IMR-90 (cell line): Measurements from ENCODE around the gene LGMN. TPM values are rescaled to one million over a fixed set of nuclear protein-coding genes. Genes with fewer than 3 reads are reported as not detected.

ENCODE experiments used
- ATAC-seq: fragments of 200-7000 bp; cut with Tn5 transposase; 2 replicates; pipeline ENCODE4 v1.9.1; 2020; ENCODE audit warnings: low read depth, mild to moderate bottlenecking, moderate library complexity
- BruUV-seq: library from RNA; stranded (reverse); fragments of 400-500 nt; replicated peaks from 2 replicates; lab custom pipeline; 2021; lab: Mats Ljungman, UMichigan
- CTCF ChIA-PET: fragments of 300-600 bp; formaldehyde crosslinking; extraction: SDS; loops from one replicate; lab custom pipeline; 2021; ENCODE audit warnings: antibody characterized with exemption; lab: Yijun Ruan, JAX
- POLR2A ChIA-PET: fragments of 300-600 bp; sonication (Branson Sonifier 250); formaldehyde crosslinking; loops from one replicate; lab custom pipeline; 2022; ENCODE audit warnings: antibody characterized with exemption; ENCODE audit not compliant: unreplicated experiment; lab: Charles Lee
- DNase-seq: peaks from one replicate; pipeline ENCODE4 v3.0.0; 2013
- H2AFZ ChIP-seq: replicated peaks from 2 replicates; pipeline ENCODE3; 2013; ENCODE audit warnings: low read length, mild to moderate bottlenecking; ENCODE audit not compliant: poor library complexity
- H2AK5ac ChIP-seq: 2 replicates; pipeline ENCODE4 v1.6.1; 2013; ENCODE audit warnings: low read depth, low read length, inconsistent platforms
- H2AK9ac ChIP-seq: replicated peaks from 2 replicates; pipeline ENCODE3; 2013; ENCODE audit warnings: mild to moderate bottlenecking, low read depth, low read length, moderate library complexity; ENCODE audit not compliant: poor library complexity
- H2BK120ac ChIP-seq: 2 replicates; pipeline ENCODE4 v1.6.1; 2013; ENCODE audit warnings: low read depth, low read length, inconsistent platforms
- H2BK15ac ChIP-seq: 3 replicates; pipeline ENCODE4 v1.6.1; 2013; ENCODE audit warnings: low read depth, low read length, inconsistent platforms
- H2BK20ac ChIP-seq: 2 replicates; pipeline ENCODE4 v1.6.1; 2013; ENCODE audit warnings: low read depth, mild to moderate bottlenecking, inconsistent platforms, low read length, moderate library complexity
- H2BK5ac ChIP-seq: 2 replicates; pipeline ENCODE4 v1.6.1; 2013; ENCODE audit warnings: mild to moderate bottlenecking, low read depth, low read length, inconsistent platforms; ENCODE audit not compliant: poor library complexity, severe bottlenecking
- H3K14ac ChIP-seq: replicated peaks from 2 replicates; pipeline ENCODE4 v1.6.1; 2013; ENCODE audit warnings: low read depth, low read length, inconsistent platforms
- H3K18ac ChIP-seq: 2 replicates; pipeline ENCODE4 v1.6.1; 2013; ENCODE audit warnings: low read depth, low read length, control low read depth
- H3K23ac ChIP-seq: 2 replicates; pipeline ENCODE4 v1.6.1; 2013; ENCODE audit warnings: low read depth, low read length, inconsistent platforms
- H3K27ac ChIP-seq: 2 replicates; pipeline ENCODE4 v1.5.1; 2013; ENCODE audit warnings: mild to moderate bottlenecking, control low read depth, low read length; ENCODE audit not compliant: insufficient read depth
- H3K27me3 ChIP-seq: 2 replicates; pipeline ENCODE4 v1.6.1; 2013; ENCODE audit warnings: low read length; ENCODE audit not compliant: control insufficient read depth, insufficient read depth
- H3K36me3 ChIP-seq: 2 replicates; pipeline ENCODE4 v1.6.1; 2013; ENCODE audit warnings: low read length, mixed read lengths; ENCODE audit not compliant: control insufficient read depth, insufficient read depth
- H3K4ac ChIP-seq: 2 replicates; pipeline ENCODE4 v1.6.1; 2013; ENCODE audit warnings: low read depth, low read length, inconsistent platforms
- H3K4me1 ChIP-seq: 2 replicates; pipeline ENCODE4 v1.6.1; 2013; ENCODE audit warnings: low read length, mixed read lengths; ENCODE audit not compliant: control insufficient read depth, insufficient read depth
- H3K4me2 ChIP-seq: 2 replicates; pipeline ENCODE4 v1.6.1; 2013; ENCODE audit warnings: low read depth, mild to moderate bottlenecking, control low read depth, low read length, moderate library complexity
- H3K4me3 ChIP-seq: 2 replicates; pipeline ENCODE4 v1.5.1; 2013; ENCODE audit warnings: low read depth, mild to moderate bottlenecking, control low read depth, low read length, moderate library complexity; ENCODE audit not compliant: insufficient read depth
- H3K56ac ChIP-seq: 2 replicates; pipeline ENCODE4 v1.6.1; 2013; ENCODE audit warnings: low read length, inconsistent platforms; ENCODE audit not compliant: insufficient read depth; ENCODE audit errors: extremely low read depth
- H3K79me1 ChIP-seq, 2 experiments: 2 replicates each; pipeline ENCODE4 v1.6.1; 2013; ENCODE audit warnings: low read length in 2 of 2, inconsistent platforms in 1 of 2, low read depth in 1 of 2
- H3K9ac ChIP-seq: 2 replicates; pipeline ENCODE4 v1.6.1; 2013; ENCODE audit warnings: low read depth, low read length, control low read depth
- H3K9me1 ChIP-seq: 2 replicates; pipeline ENCODE4 v1.6.1; 2013; ENCODE audit warnings: low read length, inconsistent platforms; ENCODE audit not compliant: insufficient read depth
- H3K9me3 ChIP-seq: 2 replicates; pipeline ENCODE4 v1.6.1; 2013; ENCODE audit warnings: low read length; ENCODE audit not compliant: control insufficient read depth, insufficient read depth
- H4K20me1 ChIP-seq: 2 replicates; pipeline ENCODE4 v1.6.1; 2013; ENCODE audit warnings: low read length, inconsistent platforms; ENCODE audit not compliant: insufficient read depth
- H4K5ac ChIP-seq: 2 replicates; pipeline ENCODE4 v1.6.1; 2013; ENCODE audit warnings: mild to moderate bottlenecking, low read depth, low read length, control low read depth
- H4K8ac ChIP-seq, 2 experiments: 2 replicates each; pipeline ENCODE4 v1.6.1; 2013; ENCODE audit warnings: low read depth in 2 of 2, low read length in 2 of 2, control low read depth in 1 of 2, inconsistent platforms in 1 of 2
- H4K91ac ChIP-seq: 2 replicates; pipeline ENCODE4 v1.6.1; 2013; ENCODE audit warnings: low read depth, low read length, inconsistent platforms; ENCODE audit not compliant: insufficient read depth
- BHLHE40 ChIP-seq: fragments of 150-350 bp; IDR thresholded peaks from 2 replicates; pipeline ENCODE4 v1.6.1; 2016; ENCODE audit warnings: mild to moderate bottlenecking, low read depth, low read length
- CEBPB ChIP-seq: IDR thresholded peaks from 2 replicates; pipeline ENCODE4 v1.6.1; 2012; ENCODE audit warnings: low read depth, low read length, improper control_type of control experiment
- CHD1 ChIP-seq: IDR thresholded peaks from 2 replicates; pipeline ENCODE4 v1.6.1; 2012; ENCODE audit warnings: low read depth, low read length, improper control_type of control experiment
- ELK1 ChIP-seq: fragments of 150-350 bp; IDR thresholded peaks from 2 replicates; pipeline ENCODE4 v1.6.1; 2016; ENCODE audit warnings: low read depth, mild to moderate bottlenecking, low read length, moderate library complexity, borderline replicate concordance
- MAFK ChIP-seq: IDR thresholded peaks from 2 replicates; pipeline ENCODE4 v1.6.1; 2012; ENCODE audit warnings: low read depth, low read length, improper control_type of control experiment
- MAZ ChIP-seq: IDR thresholded peaks from 2 replicates; pipeline ENCODE4 v1.6.1; 2012; ENCODE audit warnings: low read depth, mild to moderate bottlenecking, low read length, improper control_type of control experiment, moderate library complexity, borderline replicate concordance
- MXI1 ChIP-seq: IDR thresholded peaks from 2 replicates; pipeline ENCODE4 v1.6.1; 2012; ENCODE audit warnings: low read depth, mild to moderate bottlenecking, low read length, moderate library complexity, borderline replicate concordance
- RAD21 ChIP-seq: IDR thresholded peaks from 2 replicates; pipeline ENCODE4 v1.6.1; 2012; ENCODE audit warnings: low read length, improper control_type of control experiment
- RFX5 ChIP-seq: IDR thresholded peaks from 2 replicates; pipeline ENCODE4 v1.8.0; 2012; ENCODE audit warnings: low read depth, mild to moderate bottlenecking, low read length, moderate library complexity
- USF2 ChIP-seq: fragments of 150-350 bp; IDR thresholded peaks from 2 replicates; pipeline ENCODE4 v1.6.1; 2017; ENCODE audit warnings: mild to moderate bottlenecking, antibody characterized with exemption, low read length, low read depth
- dilution Hi-C: fragments of 300-500 bp; cut with HindIII; formaldehyde crosslinking; loops from one replicate; pipeline ENCODE4 v1.14.3; 2018; ENCODE audit warnings: low sequenced_read_pairs; ENCODE audit not compliant: unreplicated experiment
- in situ Hi-C: fragments of 300-500 bp; cut with MboI; formaldehyde crosslinking; loops from 3 replicates; pipeline ENCODE4 v1.14.3; 2019; ENCODE audit warnings: low sequenced_read_pairs, inconsistent platforms, mixed read lengths
- intact Hi-C: fragments of 100-400 bp; cut with micrococcal nuclease; formaldehyde crosslinking; loops from 2 replicates; pipeline ENCODE4 v1.10.0; 2022
- polyA plus RNA-seq, 3 experiments: library from polyadenylated mRNA; depleted of rRNA; stranded (reverse); fragments of >200 nt; gene quantifications; 2 replicates each; pipeline ENCODE4 v1.2.3, GENCODE V29; 2012; ENCODE audit warnings: low replicate concordance in 1 of 3
- total RNA-seq: library from RNA; depleted of rRNA; stranded (reverse); fragments of >200 nt; gene quantifications from 2 replicates; pipeline ENCODE4 v1.2.3, GENCODE V29; 2012

Gene LGMN
- total and polyA plus RNA-seq, 2 of the 4 experiments (the other 2 are of a cell fraction), result 19.2 to 39.3 TPM

DNA sequence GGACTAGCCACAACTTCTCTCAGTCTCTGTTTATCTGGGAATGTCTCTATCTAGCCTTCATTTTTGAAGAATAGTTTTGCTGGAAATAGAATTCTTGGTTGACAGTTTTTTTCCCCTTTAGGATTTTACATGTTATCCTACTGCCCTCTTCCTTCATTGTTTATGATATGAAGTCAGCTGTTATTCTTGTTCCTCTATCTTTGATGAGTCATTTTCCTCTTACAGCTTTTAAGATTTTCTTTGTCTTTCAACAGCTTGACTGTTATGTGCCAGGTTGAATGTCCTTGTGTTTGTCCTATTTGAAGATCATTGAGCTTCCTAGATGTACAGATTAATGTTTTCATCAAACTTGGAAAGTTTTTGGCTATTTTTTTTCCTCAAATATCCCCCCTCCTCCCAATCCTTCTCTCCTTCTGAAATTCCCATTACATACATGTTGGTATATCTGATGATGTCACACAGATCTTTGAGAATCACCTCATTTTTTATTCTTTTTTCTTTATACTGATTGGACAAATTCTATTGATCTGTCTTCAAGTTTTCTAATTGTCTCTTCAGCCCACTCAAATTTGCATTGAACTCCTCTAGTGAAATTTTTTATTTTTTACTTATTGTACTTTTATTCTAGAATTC, 41.1 kb upstream of the LGMN start:
- no peaks in the 10 kb centered on the region for H4K20me1 ChIP-seq
- no peak overlapping the region for H2BK15ac ChIP-seq
- H3K14ac ChIP-seq, result no peak overlapping the region
- ChIA-PET CTCF (interaction anchor here (1.1 kb wide), 1 partner anchor 74 kb away, joined by 3 read pairs; no protein-coding TSS in a partner anchor), POLR2A (no interaction called here)
- H4K8ac ChIP-seq, result no peak overlapping the region
- in situ Hi-C loops (loop anchor here (10.0 kb wide), 1 partner anchor 665 kb away; the partner anchor contains the start of genes CPSF2 and NDUFB1), intact Hi-C loops (loop anchor here (5.0 to 10.0 kb wide), 2 partner anchors 202 to 655 kb away; no protein-coding TSS in a partner anchor), dilution Hi-C loops (no loop called here)
- ATAC-seq (no peak), DNase-seq (peak; percentile 5)
- no peak overlapping the region for H3K18ac ChIP-seq
- H3K4ac ChIP-seq, result no peak overlapping the region
- H3K9me3 ChIP-seq, result peaks cover 5% of the 10 kb centered on the region; the same call in 1 of the 2 replicates
- H3K79me1 ChIP-seq, result peaks cover 0 to 4% of the 10 kb centered on the region in 2 experiments; a peak in 3 of 4 replicates
- H3K23ac ChIP-seq, result no peak overlapping the region
- H3K27ac ChIP-seq, result no peak overlapping the region
- no peak overlapping the region for H2BK20ac ChIP-seq
- H3K4me1 ChIP-seq, result peaks cover 9% of the 10 kb centered on the region
- H3K9ac ChIP-seq, result no peak overlapping the region
- no peak overlapping the region for H2AFZ ChIP-seq
- no peak overlapping the region for H2AK9ac ChIP-seq
- H3K36me3 ChIP-seq, result no peaks in the 10 kb centered on the region
- H2AK5ac ChIP-seq, result no peak overlapping the region
- no peaks in the 10 kb centered on the region for H3K27me3 ChIP-seq
- TF ChIP-seq USF2 (no peak), RFX5 (no peak), MAZ (no peak), ELK1 (no peak), MXI1 (no peak), CEBPB (no peak), RAD21 (no peak), MAFK (no peak), BHLHE40 (no peak), CHD1 (no peak)
- no peak overlapping the region for H3K4me2 ChIP-seq
- 0 out of 2 replicates have a peak, but pooled peaks cover 2% of the 10 kb centered on the region for H3K9me1 ChIP-seq
- no peak overlapping the region for H2BK5ac ChIP-seq
- no peak overlapping the region for H3K4me3 ChIP-seq
- H4K91ac ChIP-seq, result no peak overlapping the region
- H2BK120ac ChIP-seq, result no peak overlapping the region
- no peak overlapping the region for H3K56ac ChIP-seq
- no peak overlapping the region for H4K5ac ChIP-seq
- no TSS peak for BruUV-seq
